Caki2 (cell line): ENCODE measurements around the gene TATDN2. TPM values are rescaled to one million over a fixed set of nuclear protein-coding genes. Genes with fewer than 3 reads are reported as not detected.
A peak's percentile ranks its signal among the peaks of the same experiment; 100 is the strongest.
"Not testable (repeated sequence)": the region's sequence is repeated elsewhere in the genome, so short reads cannot be mapped to it uniquely, and the experiment has no call there.

Experiments
- DNase-seq: peaks from one replicate; pipeline ENCODE4 v3.0.0-alpha.2; 2015; ENCODE audit warnings: low read depth
- in situ Hi-C: cut with HindIII; loops from 2 replicates; pipeline ENCODE4 v1.10.0; 2016; ENCODE audit warnings: low sequenced_read_pairs, low pct_unique_long_range_greater_than_20kb, mixed read lengths
- total RNA-seq: library from RNA; depleted of rRNA; stranded (reverse); fragments of >200 nt; shearing (Covaris generic); gene quantifications from 2 replicates; pipeline ENCODE4 v1.2.3, GENCODE V29; 2014; ENCODE audit warnings: low replicate concordance

TATDN2 gene
- total RNA-seq, 1 experiment from 2014 or later, result 10.1 TPM

- DNase-seq, result no peak
- in situ Hi-C loops, result no loop called here
Observed at GRCh38 chr3:10260211-10260701, 12.0 kb downstream of the TATDN2 start.

DNA sequence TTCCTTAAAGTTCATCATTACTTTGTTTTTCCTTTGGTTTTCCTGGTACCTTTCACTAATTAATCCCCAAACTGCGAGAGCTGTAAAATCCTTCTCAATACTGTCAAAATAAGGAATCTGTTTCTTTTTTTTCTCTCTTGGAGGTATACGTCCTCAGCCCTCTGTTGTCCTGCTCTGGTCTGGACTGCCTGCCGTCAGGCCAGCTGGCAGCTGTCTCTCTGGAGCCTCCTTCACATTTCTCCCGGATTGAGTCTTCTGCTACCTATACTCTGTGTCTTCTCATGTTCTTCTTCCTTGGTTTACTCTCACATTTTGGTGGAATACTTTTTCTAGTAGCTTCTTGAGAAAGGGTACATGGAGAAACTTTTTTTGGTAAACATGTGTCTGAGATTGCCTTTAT is 13.8 kb downstream of the TATDN2 start:
- DNase-seq, result no peak
- in situ Hi-C loops, result no loop called here

DNA sequence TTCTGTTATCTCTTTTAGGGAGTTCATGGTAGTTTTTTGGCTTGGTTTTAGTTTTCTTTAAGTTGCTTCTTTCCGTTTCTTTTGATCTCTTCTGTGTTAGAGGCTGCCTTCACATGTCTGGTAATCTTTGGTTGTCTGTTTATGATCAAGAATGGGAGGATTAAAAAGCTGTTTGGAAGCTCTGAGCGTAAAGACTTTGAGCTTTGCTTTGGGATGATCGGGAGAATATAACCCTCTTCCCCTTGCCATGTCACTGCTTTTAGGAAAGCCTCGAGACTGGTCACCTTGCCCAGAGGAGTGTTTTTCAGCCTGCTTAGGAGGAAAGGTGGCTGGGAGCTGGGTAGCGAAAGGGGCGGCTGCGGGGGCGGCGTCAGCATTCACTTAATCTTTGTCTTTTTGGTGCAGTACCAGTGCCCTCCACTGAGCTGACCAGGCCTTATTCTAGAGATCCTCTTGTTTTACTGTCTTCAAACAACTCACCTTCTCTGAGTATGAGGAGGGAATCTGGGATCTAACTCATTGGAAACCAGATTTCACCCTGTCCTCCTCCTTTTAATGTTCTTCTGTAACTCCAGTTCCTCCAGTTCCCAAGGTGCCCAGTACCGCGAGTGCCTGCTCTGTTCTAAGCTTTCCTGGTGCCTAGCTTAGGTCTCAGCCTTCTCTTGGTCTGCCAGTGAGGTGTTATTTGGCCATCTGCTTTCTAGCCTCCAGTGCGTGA is 15.5 kb downstream of the TATDN2 start:
- DNase-seq, result peak; percentile 22
- in situ Hi-C loops, result no loop called here

GRCh38 chr3:10265833-10266232 is 17.6 kb downstream of the TATDN2 start:
- in situ Hi-C loops, result no loop called here

GRCh38 chr3:10266936-10267335 is 18.7 kb downstream of the TATDN2 start:
- in situ Hi-C loops, DNase-seq: not testable (repeated sequence)

More at GRCh38 chr3:10265833-10266232, 17.6 kb downstream of the TATDN2 start:
- no peak for DNase-seq

DNA sequence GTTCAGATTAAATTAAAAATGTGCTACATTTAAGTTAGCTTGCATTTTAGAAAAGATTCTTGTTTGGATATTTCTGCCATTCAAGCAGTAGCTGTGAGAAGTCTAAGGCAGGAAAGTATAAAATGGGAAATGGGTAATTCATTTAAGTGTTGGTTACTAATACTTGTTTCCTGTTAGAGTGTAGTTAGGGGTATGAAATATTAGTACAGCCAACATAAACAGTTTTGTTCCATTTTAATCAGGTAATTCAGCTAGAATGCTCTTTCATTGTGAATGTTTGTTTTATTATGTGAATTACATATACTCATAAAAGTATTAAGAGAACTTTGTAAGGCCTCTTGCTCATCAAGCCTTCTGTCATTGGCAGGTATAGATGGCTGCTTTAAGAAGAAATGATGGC is 19.9 kb downstream of the TATDN2 start:
- DNase-seq, result no peak
- in situ Hi-C loops, result no loop called here

DNA sequence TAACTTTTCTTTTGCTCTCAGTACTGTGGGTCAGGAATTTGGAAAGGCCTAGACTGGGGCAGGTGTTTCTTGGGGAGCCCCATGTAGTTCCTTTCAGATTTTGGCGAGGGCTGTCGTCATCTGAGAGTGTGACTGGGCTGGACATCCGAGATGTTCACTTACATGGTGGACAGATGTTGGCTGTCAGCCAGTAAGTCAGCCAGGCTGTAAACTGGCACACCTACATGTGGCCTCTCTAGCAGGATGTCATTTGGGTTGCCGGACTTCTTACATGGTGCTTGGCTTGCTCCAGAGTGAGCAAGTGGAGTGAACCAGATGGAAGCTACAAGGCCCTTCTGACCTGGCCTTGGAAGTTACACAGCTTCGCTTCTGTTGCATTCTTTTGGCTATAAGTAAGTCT is 20.7 kb downstream of the TATDN2 start:
- DNase-seq, result no peak
- in situ Hi-C loops, result no loop called here

DNA sequence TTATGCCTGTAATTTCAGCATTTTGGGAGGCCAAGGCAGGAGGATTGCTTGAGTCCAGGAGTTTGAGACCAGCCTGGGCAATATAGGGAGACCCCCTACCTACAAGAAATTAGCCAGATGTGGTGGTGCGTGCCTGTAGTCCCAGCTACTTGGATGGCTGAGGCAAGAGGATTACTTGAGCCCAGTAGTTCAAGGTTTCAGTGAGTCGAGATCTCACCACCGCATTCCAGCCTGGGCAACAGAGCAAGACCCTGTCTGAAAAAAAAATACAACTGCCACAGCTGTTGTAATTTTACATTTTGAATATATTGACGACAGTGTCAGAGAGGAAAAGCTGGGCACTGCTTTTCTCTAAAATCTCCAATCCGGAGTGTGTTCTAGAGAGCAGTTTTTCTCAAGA is 21.2 kb downstream of the TATDN2 start:
- no peak for DNase-seq
- in situ Hi-C loops, result no loop called here

DNA sequence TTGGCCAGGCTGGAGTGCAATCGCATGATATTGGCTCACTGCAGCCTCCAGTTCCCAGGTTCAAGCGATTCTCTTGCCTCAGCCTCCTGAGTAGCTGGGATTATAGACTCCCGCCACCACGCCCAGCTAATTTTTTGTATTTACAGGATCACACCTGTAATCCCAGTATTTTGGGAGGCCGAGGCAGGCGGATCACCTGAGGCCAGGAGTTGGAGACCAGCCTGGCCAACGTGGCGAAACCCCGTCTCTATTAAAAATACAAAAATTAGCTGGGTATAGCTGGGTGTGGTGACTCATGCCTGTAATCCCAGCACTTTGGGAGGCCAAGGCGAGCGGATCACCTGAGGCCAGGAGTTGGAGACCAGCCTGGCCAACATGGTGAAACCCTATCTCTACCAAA is 24.2 kb downstream of the TATDN2 start:
- in situ Hi-C loops, result not testable (repeated sequence)

DNA sequence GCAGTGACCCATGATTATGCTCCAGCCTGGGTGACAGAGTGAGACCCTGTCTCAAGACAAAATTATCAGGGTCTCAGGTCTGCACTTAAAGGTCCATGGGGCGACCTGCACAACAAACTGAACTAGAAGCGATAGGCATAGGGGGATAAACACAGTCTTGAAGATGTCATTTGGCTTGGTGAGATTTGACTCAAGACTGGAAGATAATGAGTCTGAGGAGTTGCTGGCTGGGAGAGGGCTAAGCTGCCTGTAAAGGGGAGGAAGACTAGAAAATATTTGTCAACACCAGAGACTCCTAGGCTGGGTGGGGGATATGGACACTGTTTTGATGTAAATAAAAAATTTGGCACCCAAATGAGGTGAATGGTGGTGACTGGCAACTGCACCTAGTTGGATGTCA is 24.7 kb downstream of the TATDN2 start:
- in situ Hi-C loops, result no loop called here
- no peak for DNase-seq

More for the DNA sequence above, 24.2 kb downstream of the TATDN2 start:
- DNase-seq, result not testable (repeated sequence)

DNA sequence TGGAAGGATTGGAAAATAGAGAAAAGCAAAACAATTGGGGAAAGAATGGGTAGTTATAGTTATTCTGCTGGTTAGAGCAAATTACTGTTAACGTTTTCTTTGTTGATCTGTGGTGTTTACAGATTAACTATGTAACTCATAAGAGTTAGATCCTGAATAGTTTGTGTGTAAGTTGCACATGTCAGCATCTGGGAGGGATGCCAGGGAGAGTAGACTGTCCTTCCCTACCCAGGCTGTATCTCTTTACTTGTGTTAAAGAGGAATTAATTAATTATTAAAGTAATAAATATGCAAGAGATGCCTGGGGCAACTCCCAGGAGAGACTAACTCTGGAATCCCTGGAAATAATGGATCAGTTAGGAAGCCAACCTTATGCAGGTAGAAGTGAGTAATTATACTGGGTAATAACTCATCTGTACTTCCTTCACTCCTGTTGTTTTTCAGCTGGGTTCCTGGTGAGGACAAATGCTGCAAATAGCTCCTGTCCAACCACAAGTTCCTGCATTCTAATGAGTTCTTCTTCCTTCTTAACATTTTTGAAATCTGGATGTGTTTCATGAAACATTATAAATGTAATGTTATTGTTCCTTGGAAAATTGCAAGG is 25.5 kb downstream of the TATDN2 start:
- in situ Hi-C loops, result no loop called here
- DNase-seq, result no peak

GRCh38 chr3:10274601-10275000 is 26.3 kb downstream of the TATDN2 start:
- in situ Hi-C loops, result no loop called here
- DNase-seq, result no peak

DNA sequence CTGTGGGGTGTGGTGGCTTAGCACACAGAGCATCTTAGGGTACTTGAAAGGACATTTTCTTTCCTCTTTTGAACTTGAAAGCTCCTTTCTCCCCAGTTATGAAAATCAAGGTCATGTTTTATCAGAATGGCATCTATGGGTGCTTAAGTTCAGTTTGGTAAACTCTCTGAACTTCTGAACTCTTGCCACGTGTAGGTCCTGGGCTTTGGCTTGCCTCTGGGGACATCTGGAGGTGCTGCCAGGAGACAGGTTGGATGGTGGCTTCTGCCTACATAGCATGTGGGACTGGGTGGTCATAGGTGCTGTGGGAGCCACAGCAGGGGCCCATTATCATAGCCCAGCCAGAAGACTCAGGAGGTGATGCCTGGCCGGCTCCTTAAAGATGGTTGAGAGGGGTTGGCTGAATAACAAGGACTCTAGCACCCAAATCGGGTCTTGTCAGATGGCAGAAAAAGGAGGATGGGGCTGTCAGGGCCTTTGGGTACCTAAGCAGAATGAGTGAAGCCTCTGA is 28.9 kb downstream of the TATDN2 start:
- in situ Hi-C loops, result no loop called here
- no peak for DNase-seq

DNA sequence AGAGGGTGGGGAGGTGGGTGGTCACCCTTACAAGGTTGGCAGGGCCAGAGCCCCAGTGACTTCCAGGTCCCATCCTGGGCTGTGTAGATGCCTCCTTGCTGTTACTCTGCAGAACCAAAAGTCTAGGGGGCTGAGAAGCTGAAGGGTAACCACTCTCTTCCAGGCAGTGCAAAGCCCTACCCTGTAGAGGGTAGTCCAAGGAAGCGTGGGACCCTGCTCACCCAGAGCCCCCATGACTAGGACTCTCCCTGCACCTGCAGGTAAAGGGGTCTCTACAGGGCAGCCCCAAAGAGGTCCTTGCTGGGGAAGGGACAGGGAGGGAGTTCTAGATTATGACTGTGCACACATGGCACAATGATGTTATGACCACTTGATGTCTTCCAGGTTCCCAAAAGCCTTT is 30.2 kb downstream of the TATDN2 start:
- DNase-seq, result no peak
- in situ Hi-C loops, result no loop called here

- DNase-seq, result no peak
- in situ Hi-C loops, result no loop called here
Observed at GRCh38 chr3:10279384-10280176, 31.3 kb downstream of the TATDN2 start.

DNA sequence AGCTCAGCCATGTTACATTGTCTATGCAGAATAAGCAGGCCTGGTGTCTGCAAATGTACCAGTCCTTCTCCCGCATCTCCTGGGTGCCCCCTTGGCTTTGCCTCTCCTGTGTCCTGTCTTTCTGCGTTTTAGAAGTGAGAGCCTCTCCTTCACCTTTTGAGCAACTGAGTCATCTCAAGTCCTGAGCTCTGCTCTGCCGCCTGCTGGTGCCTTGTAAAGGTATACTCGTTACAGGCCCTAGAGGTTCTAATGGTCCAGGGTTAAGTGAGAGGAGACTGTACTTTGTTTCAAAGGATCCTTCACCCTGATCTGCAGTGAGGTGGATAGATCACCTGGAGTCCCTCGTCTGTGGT is 31.9 kb downstream of the TATDN2 start:
- in situ Hi-C loops, result no loop called here
- DNase-seq, result no peak

DNA sequence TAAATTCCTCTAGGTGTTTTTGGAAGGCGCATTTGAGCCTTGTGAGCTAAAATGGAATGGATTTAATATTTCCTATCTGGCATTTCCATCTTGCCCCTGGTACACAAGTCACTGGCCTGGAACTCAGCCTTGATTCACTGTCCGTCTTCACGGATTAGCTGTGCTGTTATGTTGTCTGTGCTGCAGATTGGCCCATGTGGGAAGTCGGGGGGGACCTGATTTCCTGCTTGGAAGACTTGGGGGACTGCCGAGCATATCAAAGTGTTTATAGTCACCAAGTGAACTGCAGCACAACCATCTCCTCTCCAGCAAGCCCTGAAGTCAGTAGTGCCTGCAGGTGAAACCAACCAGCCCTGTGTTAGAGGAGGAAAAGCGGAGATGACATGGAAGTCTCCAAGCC is 32.3 kb downstream of the TATDN2 start:
- DNase-seq, result no peak
- in situ Hi-C loops, result no loop called here

DNA sequence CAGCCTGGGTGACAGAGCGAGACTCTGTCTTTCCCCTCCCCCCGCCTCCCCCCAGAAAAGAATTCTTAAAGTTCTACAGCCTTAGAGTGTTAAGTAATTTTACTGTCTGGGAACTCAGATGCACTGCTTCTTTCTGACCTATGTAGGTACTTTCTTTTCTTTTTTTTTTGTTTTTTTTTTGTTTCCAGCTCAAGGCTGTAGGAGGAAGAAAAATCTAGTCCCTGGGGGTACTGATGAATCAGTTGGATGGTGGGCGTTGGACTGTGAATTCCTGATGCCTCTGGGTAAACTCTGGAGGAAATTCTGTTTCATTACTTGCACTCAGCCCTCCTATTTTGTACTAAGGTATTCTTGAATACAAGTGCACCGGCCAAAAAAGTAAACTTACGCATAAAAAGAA is 33.7 kb downstream of the TATDN2 start:
- in situ Hi-C loops, result no loop called here
- peak; percentile 11 for DNase-seq

- in situ Hi-C loops, result no loop called here
- no peak for DNase-seq
Observed at GRCh38 chr3:10283638-10284037, 35.4 kb downstream of the TATDN2 start.
